Breast epithelium (tissue), 3 donors: Measurements from ENCODE around the gene WWOX.

Source experiments
- POLR2A ChIP-seq: fragments of 450-650 bp; IDR thresholded peaks from one replicate; pipeline ENCODE4 v1.6.1; 2016; ENCODE audit warnings: antibody characterized with exemption, mild to moderate bottlenecking, moderate library complexity
- TF ChIP-seq, protein P1 (sequence below), 3 donors: fragments of 450-650 bp; IDR thresholded peaks; one replicate each; pipeline ENCODE4 v1.5.1; 2016 to 2017; ENCODE audit warnings: antibody characterized with exemption in 3 of 3, mild to moderate bottlenecking in 3 of 3, moderate library complexity in 3 of 3

DNA sequence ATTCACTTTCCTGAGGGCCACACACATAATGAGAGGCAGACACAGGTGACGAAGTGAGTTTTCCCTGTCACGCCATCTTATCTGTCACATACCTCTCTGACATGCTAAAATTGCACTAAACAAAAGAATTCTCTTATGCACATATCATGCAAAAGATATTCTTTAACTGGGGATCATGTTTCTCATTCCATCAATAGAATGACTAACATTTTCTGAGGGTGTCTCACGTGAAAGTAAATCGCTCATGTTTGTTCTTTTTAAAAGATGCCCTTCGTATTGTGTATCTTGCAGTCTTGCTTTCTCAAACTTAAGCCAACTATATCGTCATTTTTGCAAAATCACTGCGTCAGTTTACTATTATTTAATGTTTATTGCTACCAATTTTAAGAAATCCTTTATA lies 306.4 kb downstream of the WWOX start:
- TF ChIP-seq, protein P1, sequence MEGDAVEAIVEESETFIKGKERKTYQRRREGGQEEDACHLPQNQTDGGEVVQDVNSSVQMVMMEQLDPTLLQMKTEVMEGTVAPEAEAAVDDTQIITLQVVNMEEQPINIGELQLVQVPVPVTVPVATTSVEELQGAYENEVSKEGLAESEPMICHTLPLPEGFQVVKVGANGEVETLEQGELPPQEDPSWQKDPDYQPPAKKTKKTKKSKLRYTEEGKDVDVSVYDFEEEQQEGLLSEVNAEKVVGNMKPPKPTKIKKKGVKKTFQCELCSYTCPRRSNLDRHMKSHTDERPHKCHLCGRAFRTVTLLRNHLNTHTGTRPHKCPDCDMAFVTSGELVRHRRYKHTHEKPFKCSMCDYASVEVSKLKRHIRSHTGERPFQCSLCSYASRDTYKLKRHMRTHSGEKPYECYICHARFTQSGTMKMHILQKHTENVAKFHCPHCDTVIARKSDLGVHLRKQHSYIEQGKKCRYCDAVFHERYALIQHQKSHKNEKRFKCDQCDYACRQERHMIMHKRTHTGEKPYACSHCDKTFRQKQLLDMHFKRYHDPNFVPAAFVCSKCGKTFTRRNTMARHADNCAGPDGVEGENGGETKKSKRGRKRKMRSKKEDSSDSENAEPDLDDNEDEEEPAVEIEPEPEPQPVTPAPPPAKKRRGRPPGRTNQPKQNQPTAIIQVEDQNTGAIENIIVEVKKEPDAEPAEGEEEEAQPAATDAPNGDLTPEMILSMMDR (IDR thresholded peaks at IDR 0.05): no peak
- no peak for TF ChIP-seq POLR2A
